ENCODE results near the gene MED13L.

DNA sequence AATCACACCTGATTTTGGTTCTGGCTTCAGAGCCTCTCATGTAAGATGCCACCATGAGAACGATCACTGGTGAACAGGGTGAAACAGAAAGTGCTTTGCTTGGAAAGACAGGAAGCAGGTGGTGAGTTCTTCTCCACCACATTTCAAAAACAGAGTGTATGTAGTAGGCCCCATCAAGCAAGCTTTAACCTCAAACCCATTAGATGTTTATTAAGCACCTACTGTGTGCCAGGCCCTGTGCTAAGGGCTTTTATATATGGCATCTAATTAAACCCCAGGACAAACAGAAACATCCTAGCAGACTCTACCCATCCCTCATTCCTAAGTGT lies 47.8 kb upstream of the MED13L start:
- TF ChIP-seq, protein P1, sequence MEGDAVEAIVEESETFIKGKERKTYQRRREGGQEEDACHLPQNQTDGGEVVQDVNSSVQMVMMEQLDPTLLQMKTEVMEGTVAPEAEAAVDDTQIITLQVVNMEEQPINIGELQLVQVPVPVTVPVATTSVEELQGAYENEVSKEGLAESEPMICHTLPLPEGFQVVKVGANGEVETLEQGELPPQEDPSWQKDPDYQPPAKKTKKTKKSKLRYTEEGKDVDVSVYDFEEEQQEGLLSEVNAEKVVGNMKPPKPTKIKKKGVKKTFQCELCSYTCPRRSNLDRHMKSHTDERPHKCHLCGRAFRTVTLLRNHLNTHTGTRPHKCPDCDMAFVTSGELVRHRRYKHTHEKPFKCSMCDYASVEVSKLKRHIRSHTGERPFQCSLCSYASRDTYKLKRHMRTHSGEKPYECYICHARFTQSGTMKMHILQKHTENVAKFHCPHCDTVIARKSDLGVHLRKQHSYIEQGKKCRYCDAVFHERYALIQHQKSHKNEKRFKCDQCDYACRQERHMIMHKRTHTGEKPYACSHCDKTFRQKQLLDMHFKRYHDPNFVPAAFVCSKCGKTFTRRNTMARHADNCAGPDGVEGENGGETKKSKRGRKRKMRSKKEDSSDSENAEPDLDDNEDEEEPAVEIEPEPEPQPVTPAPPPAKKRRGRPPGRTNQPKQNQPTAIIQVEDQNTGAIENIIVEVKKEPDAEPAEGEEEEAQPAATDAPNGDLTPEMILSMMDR (IDR thresholded peaks at IDR 0.05) = no peak
- no peak for TF ChIP-seq POLR2A (IDR thresholded peaks at IDR 0.05)
